K562 (cell line): ENCODE data around the gene TMEM33. TPM values are rescaled to one million over a fixed set of nuclear protein-coding genes. Genes with fewer than 3 reads are reported as not detected.

Experiments used
- CEBPG ChIP-seq, 3 experiments: fragments of 200-800 bp in 1 of 3; sonication (Bioruptor generic) in 1 of 3; sonication (generic) in 1 of 3; formaldehyde crosslinking in 1 of 3; IDR thresholded peaks in 2 of 3; conservative IDR thresholded peaks in 1 of 3; 2 replicates each; pipeline versions ENCODE4 v1.6.1 to v1.8.0; 2016 to 2022; ENCODE audit warnings: missing compliant biosample characterization in 2 of 3, missing genetic modification characterization in 2 of 3, mild to moderate bottlenecking in 1 of 3, missing genetic modification reagents in 1 of 3
- CUX1 ChIP-seq: fragments of 200-800 bp; sonication (Bioruptor generic); IDR thresholded peaks from 2 replicates; pipeline ENCODE4 v1.6.1; 2016; ENCODE audit warnings: missing genetic modification characterization, missing compliant biosample characterization
- CXXC5 ChIP-seq: fragments of 250-450 bp; sonication (Bioruptor Pico); IDR thresholded peaks from 2 replicates; pipeline ENCODE4 v1.8.0; 2022; ENCODE audit warnings: inconsistent platforms, mild to moderate bottlenecking, moderate library complexity
- ETV1 ChIP-seq: fragments of 450-650 bp; conservative IDR thresholded peaks from 2 replicates; pipeline ENCODE4 v1.6.1; 2016; ENCODE audit warnings: missing genetic modification characterization, control low read depth, low read depth, missing compliant biosample characterization
- HDAC1 ChIP-seq, 2 experiments: fragments of 450-650 bp; IDR thresholded peaks; 2 replicates each; pipeline ENCODE4 v1.6.1; 2016 to 2017; ENCODE audit warnings: inconsistent platforms in 1 of 2, mild to moderate bottlenecking in 1 of 2, moderate library complexity in 1 of 2
- HDAC8 ChIP-seq: fragments of 450-650 bp; IDR thresholded peaks from 2 replicates; pipeline ENCODE4 v1.6.1; 2016; ENCODE audit warnings: mild to moderate bottlenecking, missing genetic modification characterization, moderate library complexity, missing compliant biosample characterization
- NBN ChIP-seq: fragments of 450-650 bp; IDR thresholded peaks from 2 replicates; pipeline ENCODE4 v1.6.1; 2016; ENCODE audit warnings: low read depth, mild to moderate bottlenecking
- NFYB ChIP-seq: IDR thresholded peaks from 2 replicates; pipeline ENCODE4 v1.6.1; 2011; ENCODE audit warnings: mild to moderate bottlenecking, moderate library complexity; ENCODE audit not compliant: insufficient read length; ENCODE audit errors: extremely low read depth
- OTX1 ChIP-seq: fragments of 450-650 bp; formaldehyde crosslinking; IDR thresholded peaks from 2 replicates; pipeline ENCODE4 v1.4.0; 2022; ENCODE audit warnings: mild to moderate bottlenecking
- POLR2G ChIP-seq: fragments of 200-400 bp; formaldehyde crosslinking; IDR thresholded peaks from 2 replicates; pipeline ENCODE4 v1.6.1; 2017; ENCODE audit warnings: low read depth, mild to moderate bottlenecking, antibody characterized with exemption, low read length, moderate library complexity
- RBFOX2 ChIP-seq: fragments of 200-400 bp; formaldehyde crosslinking; IDR thresholded peaks from 2 replicates; pipeline ENCODE4 v1.6.1; 2017; ENCODE audit warnings: low read depth, mild to moderate bottlenecking, low read length, moderate library complexity
- RBM39 ChIP-seq: fragments of 200-400 bp; formaldehyde crosslinking; optimal IDR thresholded peaks from 2 replicates; pipeline ENCODE3; 2018; ENCODE audit warnings: low read depth, low read length
- TAF9B ChIP-seq: fragments of 450-650 bp; IDR thresholded peaks from 2 replicates; pipeline ENCODE4 v1.6.1; 2018; ENCODE audit warnings: mild to moderate bottlenecking; ENCODE audit not compliant: partially characterized antibody
- YY1 ChIP-seq, 3 experiments: IDR thresholded peaks; 2 replicates each; pipeline ENCODE4 v1.6.1; 2011; ENCODE audit warnings: low read length in 2 of 3, mild to moderate bottlenecking in 2 of 3, moderate library complexity in 2 of 3, borderline replicate concordance in 1 of 3, control low read depth in 1 of 3, low read depth in 1 of 3; ENCODE audit not compliant: insufficient read depth in 3 of 3, insufficient replicate concordance in 2 of 3, control insufficient read depth in 1 of 3, insufficient read length in 1 of 3; ENCODE audit errors: extremely low read depth in 1 of 3
- ZBTB17 ChIP-seq: fragments of 450-650 bp; formaldehyde crosslinking; IDR thresholded peaks from 2 replicates; pipeline ENCODE4 v1.4.0; 2020; ENCODE audit warnings: mild to moderate bottlenecking
- ZFX ChIP-seq: sonication (generic); formaldehyde crosslinking; IDR thresholded peaks from 2 replicates; pipeline ENCODE4 v1.8.0; 2022; ENCODE audit warnings: mild to moderate bottlenecking, missing genetic modification reagents, moderate library complexity
- ZNF57 ChIP-seq: fragments of 450-650 bp; formaldehyde crosslinking; IDR thresholded peaks from 2 replicates; pipeline ENCODE4 v1.4.0; 2020; ENCODE audit warnings: mild to moderate bottlenecking, moderate library complexity
- ZNF764 ChIP-seq: fragments of 250-450 bp; sonication (Bioruptor Pico); IDR thresholded peaks from 2 replicates; pipeline ENCODE4 v1.4.0; 2020; ENCODE audit warnings: low read depth, mild to moderate bottlenecking, moderate library complexity
- polyA plus RNA-seq, 8 experiments: library from polyadenylated mRNA; depleted of rRNA in 4 of 8; stranded (reverse) in 5 of 8; unstranded in 3 of 8; fragments of >200 nt; fragmentation: Nextera tagmentation in 2 of 8; fragmentation: Illumina TruSeq in 1 of 8; extraction: Ambion mirVana in 2 of 8; extraction: Trizol in 1 of 8; gene quantifications; 2 replicates each; pipeline versions ENCODE4 v1.2.1 to v1.2.3, GENCODE V29; 2011 to 2014; ENCODE audit warnings: inconsistent platforms in 1 of 8, missing spikeins in 1 of 8
- total RNA-seq, 7 experiments: library from RNA; depleted of rRNA in 6 of 7; stranded (reverse); fragments of >200 nt in 6 of 7; fragmentation: Illumina TruSeq in 2 of 7; extraction: Trizol in 2 of 7; gene quantifications; 2 replicates each; pipeline versions ENCODE4 v1.2.1 to v1.2.3, GENCODE V29; 2011 to 2021; ENCODE audit warnings: low replicate concordance in 1 of 7
- TF ChIP-seq, protein P1 (sequence below): sonication (generic); formaldehyde crosslinking; IDR thresholded peaks from 2 replicates; pipeline ENCODE4 v1.9.0; 2022; ENCODE audit warnings: mild to moderate bottlenecking, missing genetic modification reagents
- TF ChIP-seq, protein P2 (sequence below): sonication (generic); formaldehyde crosslinking; IDR thresholded peaks from 2 replicates; pipeline ENCODE4 v1.8.0; 2022; ENCODE audit warnings: mild to moderate bottlenecking, missing genetic modification reagents

The TMEM33 gene
- total and polyA plus RNA-seq, 9 of the 15 experiments (the other 6 are each of a cell fraction or from before 2014, with no cell fraction given): 16.8 to 85.9 (median 67.9) TPM

- 0 out of 2 replicates have a peak, but pooled peaks have one; percentile 40 for TF ChIP-seq NBN
- TF ChIP-seq ZNF57 (CRISPR knock-in tag): no peak
- peak; percentile 65; the same call in 1 of the 2 replicates for TF ChIP-seq ZBTB17 (CRISPR knock-in tag)
- TF ChIP-seq ZFX (CRISPR knock-in tag): peak; percentile 90
- TF ChIP-seq ZNF764 (CRISPR knock-in tag): no peak
- peak; percentile 95 for TF ChIP-seq RBFOX2
- TF ChIP-seq, protein P1, sequence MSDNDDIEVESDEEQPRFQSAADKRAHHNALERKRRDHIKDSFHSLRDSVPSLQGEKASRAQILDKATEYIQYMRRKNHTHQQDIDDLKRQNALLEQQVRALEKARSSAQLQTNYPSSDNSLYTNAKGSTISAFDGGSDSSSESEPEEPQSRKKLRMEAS (CRISPR knock-in tag): peak; percentile 18; the same call in 1 of the 2 replicates
- TF ChIP-seq TAF9B: peak; percentile 66
- TF ChIP-seq, protein P2, sequence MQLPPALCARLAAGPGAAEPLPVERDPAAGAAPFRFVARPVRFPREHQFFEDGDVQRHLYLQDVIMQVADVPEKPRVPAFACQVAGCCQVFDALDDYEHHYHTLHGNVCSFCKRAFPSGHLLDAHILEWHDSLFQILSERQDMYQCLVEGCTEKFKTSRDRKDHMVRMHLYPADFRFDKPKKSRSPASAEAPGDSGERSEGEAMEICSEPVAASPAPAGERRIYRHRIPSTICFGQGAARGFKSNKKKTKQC (CRISPR knock-in tag): 0 out of 2 replicates have a peak, but pooled peaks have one; percentile 37
- peak; percentile 88 for TF ChIP-seq RBM39
- peak; percentile 10 to 86 (median 77) for TF ChIP-seq YY1 (IDR thresholded peaks at IDR 0.05; ENCODE audit: borderline replicate concordance in 1 of 3, control insufficient read depth in 1 of 3, extremely low read depth in 1 of 3, insufficient read depth in 3 of 3, insufficient read length in 1 of 3, insufficient replicate concordance in 2 of 3, low read depth in 1 of 3, low read length in 2 of 3)
- peak; percentile 60; the same call in 1 of the 2 replicates for TF ChIP-seq CEBPG (CRISPR knock-in tag; IDR thresholded peaks at IDR 0.05)
- peak in 1 of 2 experiments; percentile 72; a peak in 2 of 4 replicates for TF ChIP-seq CEBPG (tag; conservative IDR thresholded peaks at IDR 0.05 in 1 of 2, IDR thresholded peaks at IDR 0.05 in 1 of 2)
- peak; percentile 94 for TF ChIP-seq POLR2G
- 0 out of 2 replicates have a peak, but pooled peaks have one; percentile 6 for TF ChIP-seq OTX1
- TF ChIP-seq CXXC5 (CRISPR knock-in tag): peak; percentile 79
- TF ChIP-seq ETV1 (tag): peak; percentile 89
- TF ChIP-seq HDAC8 (tag): no peak
- peak in 1 of 2 experiments; percentile 78; a peak in 2 of 4 replicates for TF ChIP-seq HDAC1 (IDR thresholded peaks at IDR 0.05)
- TF ChIP-seq CUX1 (CRISPR knock-in tag): no peak
- TF ChIP-seq NFYB: peak; percentile 55
Observed at GRCh38 chr4:41990365-41991111, 55.3 kb downstream of the TMEM33 start, which contains the start of gene SLC30A9 (continued).
